HepG2 (cell line): ENCODE data around the gene DDX10. TPM values are rescaled to one million over a fixed set of nuclear protein-coding genes. Genes with fewer than 3 reads are reported as not detected.

Experiments
- ATAC-seq: fragments of 200-7000 bp; cut with Tn5 transposase; 3 replicates; pipeline ENCODE4 v1.9.1; 2020; ENCODE audit warnings: mild to moderate bottlenecking, moderate library complexity
- BruUV-seq: library from RNA; stranded (reverse); fragments of 400-500 nt; replicated peaks from 2 replicates; lab custom pipeline; 2021; lab: Mats Ljungman, UMichigan
- CTCF ChIA-PET: fragments of 300-600 bp; formaldehyde crosslinking; extraction: SDS; loops from one replicate; lab custom pipeline; 2021; ENCODE audit warnings: low total read pairs, inconsistent platforms, low intra/inter-chr PET ratio; lab: Yijun Ruan, JAX
- POLR2A ChIA-PET: fragments of 350-600 bp; sonication (Branson Sonifier 250); formaldehyde crosslinking; loops from one replicate; lab custom pipeline; 2020; ENCODE audit warnings: antibody characterized with exemption, inconsistent platforms; lab: Yijun Ruan, JAX
- DNase-seq: peaks from one replicate; pipeline ENCODE4 v3.0.0-alpha.2; 2015; ENCODE audit warnings: low spot score
- FAIRE-seq: peaks from 3 replicates; lab custom pipeline; 2011; peaks lifted over from hg19 to GRCh38; lab: Jason Lieb, UNC
- H2AFZ ChIP-seq: one replicate; pipeline ENCODE4 v1.6.1; 2011; ENCODE audit warnings: low read length, inconsistent platforms
- H3K27ac ChIP-seq: fragments of 300-600 bp; 3 replicates; pipeline ENCODE4 v1.8.0; 2011; ENCODE audit warnings: mixed run types, mild to moderate bottlenecking, mixed read lengths, low read length, inconsistent platforms; ENCODE audit not compliant: insufficient read depth; ENCODE audit errors: extremely low read length
- H3K27me3 ChIP-seq, 2 experiments: fragments of 200-600 bp in 1 of 2; 2 replicates in 1 of 2; 3 replicates in 1 of 2; pipeline versions ENCODE4 v1.6.0 to v1.8.0; 2011; ENCODE audit warnings: low read length in 2 of 2, mild to moderate bottlenecking in 2 of 2, moderate library complexity in 2 of 2, inconsistent platforms in 1 of 2; ENCODE audit not compliant: insufficient read depth in 2 of 2, control insufficient read depth in 1 of 2
- H3K36me3 ChIP-seq, 2 experiments: fragments of 200-600 bp in 1 of 2; replicated peaks in 1 of 2; 2 replicates in 1 of 2; 3 replicates in 1 of 2; pipeline versions ENCODE4 v1.5.1 to v1.8.0; 2011; ENCODE audit warnings: low read length in 2 of 2, inconsistent platforms in 1 of 2; ENCODE audit not compliant: insufficient read depth in 2 of 2, control insufficient read depth in 1 of 2
- H3K4me1 ChIP-seq: 2 replicates; pipeline ENCODE4 v1.5.1; 2012; ENCODE audit warnings: low read length, inconsistent platforms; ENCODE audit not compliant: insufficient read depth
- H3K4me2 ChIP-seq: 2 replicates; pipeline ENCODE4 v1.6.0; 2011; ENCODE audit warnings: low read depth, low read length, inconsistent platforms
- H3K4me3 ChIP-seq, 3 experiments: fragments of 200-600 bp in 1 of 3; sonication (generic), shearing (Covaris generic) in 1 of 3; replicated peaks in 1 of 3; 2 replicates each; pipeline ENCODE4 v1.5.1; 2011 to 2016; ENCODE audit warnings: low read length in 3 of 3, inconsistent platforms in 2 of 3, low read depth in 2 of 3, mild to moderate bottlenecking in 2 of 3, control low read depth in 1 of 3, mixed read lengths in 1 of 3; ENCODE audit not compliant: insufficient read depth in 1 of 3
- H3K79me2 ChIP-seq: one replicate; pipeline ENCODE4 v1.6.1; 2011; ENCODE audit warnings: low read length, inconsistent platforms; ENCODE audit not compliant: insufficient read depth
- H3K9ac ChIP-seq: 2 replicates; pipeline ENCODE4 v1.6.0; 2011; ENCODE audit warnings: mild to moderate bottlenecking, low read depth, low read length, inconsistent platforms; ENCODE audit not compliant: insufficient read depth
- H3K9me3 ChIP-seq: 2 replicates; pipeline ENCODE4 v1.5.1; 2012; ENCODE audit warnings: mild to moderate bottlenecking, low read length
- H4K20me1 ChIP-seq: 2 replicates; pipeline ENCODE4 v1.6.0; 2011; ENCODE audit warnings: inconsistent platforms, mild to moderate bottlenecking, low read length, moderate library complexity; ENCODE audit not compliant: insufficient read depth
- ARID5B ChIP-seq: IDR thresholded peaks from 2 replicates; pipeline ENCODE4 v1.4.0; 2020; ENCODE audit warnings: mild to moderate bottlenecking, missing genetic modification reagents
- NFIB ChIP-seq: sonication (generic); formaldehyde crosslinking; IDR thresholded peaks from 2 replicates; pipeline ENCODE4 v1.9.0; 2021; ENCODE audit warnings: missing genetic modification reagents, mild to moderate bottlenecking, borderline replicate concordance
- SOX6 ChIP-seq, 2 experiments: fragments of 450-650 bp in 1 of 2; sonication (generic) in 1 of 2; formaldehyde crosslinking in 1 of 2; IDR thresholded peaks; 2 replicates each; pipeline versions ENCODE4 v1.4.0 to v1.6.1; 2017 to 2020; ENCODE audit warnings: antibody characterized with exemption in 1 of 2, mild to moderate bottlenecking in 1 of 2, missing genetic modification reagents in 1 of 2
- YEATS4 ChIP-seq: sonication (generic); formaldehyde crosslinking; IDR thresholded peaks from 2 replicates; pipeline ENCODE4 v1.4.0; 2020; ENCODE audit warnings: missing genetic modification reagents, borderline replicate concordance
- ZNF124 ChIP-seq: sonication (generic); formaldehyde crosslinking; IDR thresholded peaks from 2 replicates; pipeline ENCODE4 v1.4.0; 2020; ENCODE audit warnings: missing genetic modification reagents
- ZNF460 ChIP-seq: sonication (generic); formaldehyde crosslinking; IDR thresholded peaks from 2 replicates; pipeline ENCODE4 v1.5.1; 2020; ENCODE audit warnings: missing genetic modification reagents, mild to moderate bottlenecking, borderline replicate concordance
- WGBS: methylation state at CpG from one replicate; pipeline ENCODE4 v1.1.6; 2017; ENCODE audit warnings: low lambda C conversion rate; 5-methylcytosine and 5-hydroxymethylcytosine counted together
- in situ Hi-C: cut with HindIII; loops from 2 replicates; pipeline ENCODE4 v1.10.0; 2017; ENCODE audit warnings: low pct_unique_long_range_greater_than_20kb; ENCODE audit not compliant: extremely low pct_ligation_motif_present
- intact Hi-C: fragments of 100-400 bp; cut with micrococcal nuclease; formaldehyde crosslinking; loops from one replicate; pipeline ENCODE4 v1.10.0; 2022; ENCODE audit not compliant: unreplicated experiment
- polyA plus RNA-seq, 8 experiments: library from polyadenylated mRNA; depleted of rRNA in 3 of 8; stranded (reverse) in 7 of 8; unstranded in 1 of 8; fragments of >200 nt; fragmentation: Illumina TruSeq in 4 of 8; extraction: Trizol in 4 of 8; gene quantifications; 2 replicates each; pipeline versions ENCODE4 v1.2.1 to v1.2.3, GENCODE V29; 2011 to 2016; ENCODE audit warnings: low read depth in 4 of 8, missing spikeins in 1 of 8, mixed read lengths in 1 of 8; ENCODE audit not compliant: insufficient read depth in 1 of 8
- total RNA-seq, 5 experiments: library from RNA; depleted of rRNA; stranded (reverse); fragments of >200 nt; fragmentation: Illumina TruSeq; extraction: Trizol; gene quantifications; 2 replicates each; pipeline ENCODE4 v1.2.3, GENCODE V29; 2016; ENCODE audit warnings: low read depth in 1 of 5

DDX10 gene
- total and polyA plus RNA-seq, 2 of the 13 experiments (the other 11 are each of a cell fraction or from before 2014, with no cell fraction given), result 17.0 to 32.0 TPM

GRCh38 chr11:108793138-108793537, 128.3 kb downstream of the DDX10 start:
- in situ Hi-C loops, result no loop called here
- no peaks in the 10 kb centered on the region for H4K20me1 ChIP-seq
- no peak for FAIRE-seq

More at GRCh38 chr11:108793138-108793537, 128.3 kb downstream of the DDX10 start:
- no peak overlapping the region for H3K4me3 ChIP-seq
- H3K9me3 ChIP-seq, result no peaks in the 10 kb centered on the region
- peaks cover 12% of the 10 kb centered on the region for H3K4me1 ChIP-seq
- H3K9ac ChIP-seq, result no peak overlapping the region
- intact Hi-C loops, result no loop called here
- no peak for DNase-seq
- H3K79me2 ChIP-seq, result no peaks in the 10 kb centered on the region
- BruUV-seq, result no TSS peak
- no peak for ATAC-seq
- H2AFZ ChIP-seq, result no peak overlapping the region
- 98% methylated on average over 2 of the region's 2 CpGs for WGBS
- H3K36me3 ChIP-seq, result no peaks in the 10 kb centered on the region
- H3K27me3 ChIP-seq, result no peaks in the 10 kb centered on the region
- TF ChIP-seq ARID5B (no peak), ZNF460 (CRISPR knock-in tag) (no peak), SOX6 (IDR thresholded peaks at IDR 0.05) (no peak), SOX6 (CRISPR knock-in tag; IDR thresholded peaks at IDR 0.05) (no peak), ZNF124 (CRISPR knock-in tag) (no peak), YEATS4 (CRISPR knock-in tag) (no peak), NFIB (CRISPR knock-in tag) (no peak)
- ChIA-PET POLR2A (no interaction called here), CTCF (no interaction called here)
- no peak overlapping the region for H3K4me2 ChIP-seq
- H3K27ac ChIP-seq, result no peak overlapping the region
